Body of pancreas (tissue), 4 donors: ENCODE results near the gene IFI6.

Source experiments
- CTCF ChIP-seq, 7 experiments: fragments of 450-650 bp in 4 of 7; fragments of 200-600 bp in 3 of 7; sonication (generic) in 3 of 7; IDR thresholded peaks; one replicate each; pipeline ENCODE4 v1.5.1; 2016 to 2019; ENCODE audit warnings: antibody characterized with exemption in 7 of 7
- POLR2A ChIP-seq, 3 donors: fragments of 450-650 bp; IDR thresholded peaks; one replicate each; pipeline ENCODE4 v1.6.1; 2016; ENCODE audit warnings: antibody characterized with exemption in 3 of 3, mild to moderate bottlenecking in 2 of 3

DNA sequence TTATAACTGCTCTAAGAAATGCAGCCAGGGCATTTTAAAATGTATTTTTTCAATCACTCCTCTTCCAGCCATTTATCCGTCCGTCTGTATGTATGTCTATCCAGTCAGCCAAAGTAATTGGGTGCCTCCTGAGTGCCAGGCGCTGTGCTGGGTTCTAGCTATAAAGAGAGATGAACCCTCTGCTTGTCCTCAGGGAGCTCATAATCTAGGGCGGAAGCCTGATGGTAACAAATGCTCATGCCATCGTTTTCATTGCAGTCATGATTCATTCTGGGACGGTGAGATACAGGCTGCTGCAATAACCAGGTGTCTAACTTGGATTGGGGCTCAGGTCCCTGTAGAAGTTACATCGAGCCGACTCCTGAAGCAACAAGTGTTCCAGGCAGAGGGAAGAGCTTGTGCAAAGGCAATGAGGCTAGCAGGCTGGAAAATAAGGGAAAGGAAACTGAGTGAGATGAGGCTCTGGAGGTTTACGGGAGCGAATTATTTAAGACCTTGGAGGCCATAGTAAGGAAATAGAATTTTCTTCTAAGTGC lies 11.6 kb downstream of the IFI6 start:
- TF ChIP-seq CTCF (IDR thresholded peaks at IDR 0.05) = no peak
- TF ChIP-seq POLR2A (IDR thresholded peaks at IDR 0.05) = no peak
